ENCODE measurements around the gene CAMTA2.

Gene CAMTA2

DNA sequence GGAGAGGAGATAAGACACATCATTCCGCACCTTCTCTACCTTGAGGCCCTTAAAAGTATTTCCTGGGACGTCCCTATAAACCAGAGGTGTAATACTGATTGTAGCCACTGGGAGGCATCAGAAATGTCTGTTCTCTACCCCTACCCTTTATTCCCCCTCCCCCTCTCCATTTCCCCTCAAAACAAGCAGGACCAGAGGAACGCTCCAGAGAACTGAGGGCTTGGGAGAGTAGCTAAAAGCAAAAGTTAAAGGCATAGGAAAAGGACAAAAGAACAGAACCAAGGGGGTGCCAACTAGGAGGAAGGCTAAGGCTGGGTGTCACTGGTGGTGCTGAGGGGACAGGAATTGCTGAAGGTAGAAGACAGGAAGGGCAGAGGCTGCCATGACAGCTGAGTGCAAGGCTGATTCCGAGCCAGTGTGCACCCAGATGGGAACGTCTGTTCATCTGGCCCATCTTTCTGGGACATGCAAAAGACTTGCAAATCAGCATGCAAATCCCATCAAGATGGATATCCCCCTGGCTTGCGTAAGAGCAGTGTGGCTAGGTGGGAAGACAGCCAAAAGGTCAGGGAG is 6.7 kb downstream of the CAMTA2 start:
- Histone ChIP-seq H3K36me3 (ENCODE audit: control insufficient read depth, insufficient read depth, low read length) (peaks cover 49% of the 10 kb centered on the region), H3K9me3 (ENCODE audit: control insufficient read depth, low read length) (no peaks in the 10 kb centered on the region)
- DNase-seq = peak in 1 of 3 donors; percentile 24

DNA sequence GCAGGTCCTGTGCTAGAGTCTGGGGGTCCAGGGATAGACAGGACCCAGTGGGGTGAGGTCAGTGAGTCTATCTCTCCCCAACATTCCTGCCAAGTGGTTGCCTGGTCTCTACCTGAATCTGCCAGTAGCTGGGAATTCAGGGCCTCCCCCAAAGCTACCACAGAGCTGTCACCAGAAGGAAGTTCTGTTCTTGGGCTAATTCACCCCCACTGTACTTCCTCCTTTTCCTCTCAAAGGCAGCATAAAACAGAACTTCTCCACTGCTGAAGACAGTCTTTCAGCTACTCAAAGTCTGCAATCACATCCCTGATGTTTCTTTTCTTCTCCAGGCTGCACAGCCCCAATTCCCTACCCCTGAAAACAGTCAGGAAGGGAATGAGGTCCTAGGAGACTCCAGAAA is 8.7 kb downstream of the CAMTA2 start:
- no peak overlapping the region for H3K4me3 ChIP-seq (ENCODE audit: insufficient read depth, low read depth, low read length, poor library complexity, severe bottlenecking)
- no peak for DNase-seq
- H3K4me1 ChIP-seq (ENCODE audit: control insufficient read depth, insufficient read depth, low read length, poor library complexity, severe bottlenecking) = no peaks in the 10 kb centered on the region
- peaks cover 60% of the 10 kb centered on the region for H3K36me3 ChIP-seq (ENCODE audit: control insufficient read depth, insufficient read depth, low read length)
- no peak overlapping the region for H3K27ac ChIP-seq (ENCODE audit: insufficient read depth, low read length, poor library complexity, severe bottlenecking)
- H3K9me3 ChIP-seq (ENCODE audit: control insufficient read depth, low read length) = no peaks in the 10 kb centered on the region
- H3K27me3 ChIP-seq (replicated peaks; ENCODE audit: control insufficient read depth, insufficient read depth, low read length, poor library complexity, severe bottlenecking) = no peaks in the 10 kb centered on the region

More for the DNA sequence above, 6.7 kb downstream of the CAMTA2 start:
- no peaks in the 10 kb centered on the region for H3K27me3 ChIP-seq (replicated peaks; ENCODE audit: control insufficient read depth, insufficient read depth, low read length, poor library complexity, severe bottlenecking)
- H3K4me1 ChIP-seq (ENCODE audit: control insufficient read depth, insufficient read depth, low read length, poor library complexity, severe bottlenecking) = peaks cover under 1% of the 10 kb centered on the region
- no peak overlapping the region for H3K4me3 ChIP-seq (ENCODE audit: insufficient read depth, low read depth, low read length, poor library complexity, severe bottlenecking)
- H3K27ac ChIP-seq (ENCODE audit: insufficient read depth, low read length, poor library complexity, severe bottlenecking) = no peak overlapping the region

DNA sequence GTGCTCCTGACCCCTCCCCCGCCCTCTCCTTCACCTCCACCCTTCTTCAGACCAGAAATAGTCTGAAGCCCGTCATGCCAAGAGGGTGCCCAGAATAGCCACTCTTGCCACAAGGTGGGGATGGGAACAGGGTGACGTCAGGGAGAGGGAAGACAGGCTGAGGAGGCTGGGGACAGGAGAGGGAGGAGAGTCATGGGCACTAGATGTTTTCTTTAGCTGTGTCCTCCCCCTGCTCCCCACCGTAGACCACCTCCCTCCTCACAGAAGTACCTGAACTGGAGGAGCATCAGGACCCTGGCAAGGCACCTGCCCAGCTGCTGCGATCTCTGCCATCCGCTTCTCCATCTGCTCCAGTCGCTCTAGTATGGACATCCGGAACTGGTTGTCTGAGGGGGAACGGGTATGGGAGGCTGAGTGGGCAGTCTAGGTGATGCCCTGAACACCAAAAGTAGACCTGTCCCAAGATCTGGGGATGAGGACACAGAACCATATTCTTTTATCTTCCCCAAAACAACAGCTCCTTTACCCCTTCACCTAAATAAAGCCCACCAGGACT is 13.3 kb downstream of the CAMTA2 start:
- Histone ChIP-seq H3K9me3 (ENCODE audit: control insufficient read depth, low read length) (no peaks in the 10 kb centered on the region), H3K4me1 (ENCODE audit: control insufficient read depth, insufficient read depth, low read length, poor library complexity, severe bottlenecking) (peaks cover 11% of the 10 kb centered on the region), H3K27me3 (replicated peaks; ENCODE audit: control insufficient read depth, insufficient read depth, low read length, poor library complexity, severe bottlenecking) (no peaks in the 10 kb centered on the region), H3K27ac (ENCODE audit: insufficient read depth, low read length, poor library complexity, severe bottlenecking) (no peak overlapping the region), H3K4me3 (ENCODE audit: insufficient read depth, low read depth, low read length, poor library complexity, severe bottlenecking) (no peak overlapping the region), H3K36me3 (ENCODE audit: control insufficient read depth, insufficient read depth, low read length) (peaks cover 61% of the 10 kb centered on the region)
- DNase-seq = no peak

DNA sequence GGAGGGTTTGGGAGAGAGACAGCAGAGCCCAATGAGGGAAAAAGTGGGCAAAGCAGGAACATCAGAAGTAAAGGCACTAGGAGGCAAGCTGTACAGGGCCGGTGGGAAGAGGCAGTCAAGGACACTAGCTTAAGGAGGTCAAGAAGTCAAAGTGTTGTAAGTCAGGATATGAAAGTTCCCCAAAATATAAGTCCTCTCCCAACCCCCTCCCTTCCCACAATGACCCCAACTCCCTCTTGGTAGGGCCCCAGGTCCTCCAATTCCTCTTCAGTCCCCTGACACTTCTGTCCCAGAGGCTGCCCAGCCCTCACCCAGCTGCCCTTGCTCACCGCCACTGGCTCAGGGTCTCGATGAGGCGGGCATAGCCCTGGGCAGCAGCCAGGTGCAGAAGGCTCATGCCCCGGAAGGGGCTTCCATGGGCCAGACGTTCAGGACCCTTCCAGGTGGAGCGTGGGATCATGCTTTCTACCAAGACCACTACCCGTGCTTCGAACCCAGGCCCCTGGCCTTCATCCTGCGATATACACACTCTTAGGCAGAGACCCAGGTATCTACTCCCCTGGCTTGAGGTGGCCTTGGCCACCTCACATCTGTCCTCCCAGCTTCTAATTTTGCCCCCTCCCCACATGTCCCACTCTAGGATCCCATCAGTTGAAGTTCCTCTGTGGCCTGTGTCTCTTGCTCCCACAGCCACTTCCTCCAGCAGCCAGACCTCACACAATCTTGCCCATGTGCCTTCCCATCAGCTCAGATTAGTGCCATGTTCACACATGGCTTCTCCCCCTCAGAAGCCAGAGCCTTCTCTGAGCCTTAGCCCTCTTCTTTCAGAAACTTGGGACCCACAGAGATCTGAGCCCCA is 14.0 kb downstream of the CAMTA2 start:
- Histone ChIP-seq H3K27me3 (replicated peaks; ENCODE audit: control insufficient read depth, insufficient read depth, low read length, poor library complexity, severe bottlenecking) (no peaks in the 10 kb centered on the region), H3K27ac (ENCODE audit: insufficient read depth, low read length, poor library complexity, severe bottlenecking) (no peak overlapping the region), H3K4me1 (ENCODE audit: control insufficient read depth, insufficient read depth, low read length, poor library complexity, severe bottlenecking) (peaks cover 18% of the 10 kb centered on the region), H3K9me3 (ENCODE audit: control insufficient read depth, low read length) (no peaks in the 10 kb centered on the region), H3K36me3 (ENCODE audit: control insufficient read depth, insufficient read depth, low read length) (peaks cover 56% of the 10 kb centered on the region), H3K4me3 (ENCODE audit: insufficient read depth, low read depth, low read length, poor library complexity, severe bottlenecking) (no peak overlapping the region)
- no peak for DNase-seq

DNA sequence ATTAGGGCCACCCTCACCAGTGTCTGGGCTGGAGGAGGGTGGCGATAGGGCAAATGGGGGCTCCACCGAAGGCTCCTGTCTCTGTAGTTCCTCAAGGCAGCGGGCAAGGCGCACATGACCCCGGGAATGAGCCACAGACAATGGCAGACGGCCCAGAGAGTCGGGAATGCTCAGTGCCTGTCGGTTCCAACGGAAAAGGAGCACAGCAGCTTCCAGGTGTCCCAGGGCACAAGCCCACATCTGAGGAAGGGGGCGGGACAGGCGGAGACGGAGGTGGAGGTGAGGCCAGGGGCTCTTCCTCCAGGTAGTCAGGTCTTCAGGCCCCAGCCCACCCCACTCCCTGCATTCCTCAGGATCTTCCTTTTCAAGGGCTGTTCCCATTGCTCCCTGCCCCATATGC is 14.7 kb downstream of the CAMTA2 start:
- peaks cover 24% of the 10 kb centered on the region for H3K4me1 ChIP-seq (ENCODE audit: control insufficient read depth, insufficient read depth, low read length, poor library complexity, severe bottlenecking)
- no peak for DNase-seq
- no peak overlapping the region for H3K27ac ChIP-seq (ENCODE audit: insufficient read depth, low read length, poor library complexity, severe bottlenecking)
- H3K27me3 ChIP-seq (replicated peaks; ENCODE audit: control insufficient read depth, insufficient read depth, low read length, poor library complexity, severe bottlenecking) = no peaks in the 10 kb centered on the region
- peaks cover 48% of the 10 kb centered on the region for H3K36me3 ChIP-seq (ENCODE audit: control insufficient read depth, insufficient read depth, low read length)
- H3K4me3 ChIP-seq (ENCODE audit: insufficient read depth, low read depth, low read length, poor library complexity, severe bottlenecking) = no peak overlapping the region
- no peaks in the 10 kb centered on the region for H3K9me3 ChIP-seq (ENCODE audit: control insufficient read depth, low read length)

DNA sequence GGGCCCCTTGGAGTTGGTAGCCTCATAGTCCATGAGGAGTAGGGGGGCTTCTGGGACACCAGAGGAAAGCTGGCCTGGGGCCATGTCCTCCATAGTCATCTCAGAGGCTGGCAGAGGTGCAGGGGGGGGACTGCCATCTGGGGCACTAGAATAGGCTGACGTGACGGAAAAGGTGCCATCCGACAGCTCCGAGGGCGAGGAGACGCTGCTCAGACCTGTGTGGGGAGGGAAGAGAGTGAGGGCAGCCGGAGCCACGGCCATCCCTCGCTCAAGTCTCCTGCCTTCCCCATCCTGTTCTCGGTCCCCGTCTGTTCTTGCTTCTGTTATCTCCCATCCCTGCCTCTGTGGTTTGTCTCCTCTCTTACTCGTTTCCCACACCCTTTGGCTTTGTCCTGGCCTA is 15.2 kb downstream of the CAMTA2 start:
- Histone ChIP-seq H3K4me3 (ENCODE audit: insufficient read depth, low read depth, low read length, poor library complexity, severe bottlenecking) (no peak overlapping the region), H3K4me1 (ENCODE audit: control insufficient read depth, insufficient read depth, low read length, poor library complexity, severe bottlenecking) (peaks cover 24% of the 10 kb centered on the region), H3K9me3 (ENCODE audit: control insufficient read depth, low read length) (no peaks in the 10 kb centered on the region), H3K27ac (ENCODE audit: insufficient read depth, low read length, poor library complexity, severe bottlenecking) (no peak overlapping the region), H3K36me3 (ENCODE audit: control insufficient read depth, insufficient read depth, low read length) (peaks cover 44% of the 10 kb centered on the region), H3K27me3 (replicated peaks; ENCODE audit: control insufficient read depth, insufficient read depth, low read length, poor library complexity, severe bottlenecking) (no peaks in the 10 kb centered on the region)
- DNase-seq = no peak

DNA sequence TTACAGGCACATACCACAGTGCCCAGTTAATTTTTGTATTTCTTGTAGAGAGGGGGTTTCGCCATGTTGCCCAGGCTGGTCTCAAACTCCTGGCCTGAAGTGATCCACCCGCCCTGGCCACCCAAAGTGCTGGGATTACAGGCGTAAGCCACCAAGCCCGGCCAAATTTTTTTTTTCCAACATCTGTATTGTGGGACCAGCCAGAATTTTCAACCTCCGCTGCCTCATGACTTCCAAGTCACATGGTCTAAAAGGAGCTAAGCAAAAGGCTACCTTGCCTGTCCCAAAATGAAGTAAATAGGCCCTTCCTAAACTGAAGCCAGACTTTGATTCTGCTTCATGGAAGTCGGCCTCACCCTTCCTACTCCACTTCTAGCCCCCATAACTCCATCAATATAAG is 15.6 kb downstream of the CAMTA2 start:
- H3K4me1 ChIP-seq (ENCODE audit: control insufficient read depth, insufficient read depth, low read length, poor library complexity, severe bottlenecking) = peaks cover 25% of the 10 kb centered on the region
- H3K27ac ChIP-seq (ENCODE audit: insufficient read depth, low read length, poor library complexity, severe bottlenecking) = no peak overlapping the region
- H3K27me3 ChIP-seq (replicated peaks; ENCODE audit: control insufficient read depth, insufficient read depth, low read length, poor library complexity, severe bottlenecking) = no peaks in the 10 kb centered on the region
- no peak overlapping the region for H3K4me3 ChIP-seq (ENCODE audit: insufficient read depth, low read depth, low read length, poor library complexity, severe bottlenecking)
- H3K9me3 ChIP-seq (ENCODE audit: control insufficient read depth, low read length) = no peaks in the 10 kb centered on the region
- peaks cover 39% of the 10 kb centered on the region for H3K36me3 ChIP-seq (ENCODE audit: control insufficient read depth, insufficient read depth, low read length)
- no peak for DNase-seq

DNA sequence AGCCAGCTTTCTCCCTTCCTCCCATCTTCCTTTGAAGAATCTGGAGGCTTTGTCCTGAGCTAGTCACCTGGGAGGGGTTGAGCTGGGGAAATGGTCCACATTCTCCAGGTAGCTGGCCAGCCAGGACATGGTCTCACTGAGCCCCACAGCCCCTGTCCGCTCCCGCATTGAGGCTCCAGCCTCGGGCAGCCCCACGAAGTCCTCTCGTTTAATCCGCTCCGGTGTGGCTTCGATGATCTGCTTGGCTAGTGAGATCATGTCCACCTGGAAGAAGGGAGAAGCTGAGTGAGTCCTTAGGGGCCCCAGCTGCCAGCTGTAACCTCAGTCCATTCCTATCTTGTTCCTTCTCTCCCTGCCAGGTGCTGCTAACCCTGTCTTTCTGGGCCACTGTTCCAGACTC is 17.2 kb downstream of the CAMTA2 start:
- H3K9me3 ChIP-seq (ENCODE audit: control insufficient read depth, low read length) = no peaks in the 10 kb centered on the region
- DNase-seq = no peak
- no peaks in the 10 kb centered on the region for H3K27me3 ChIP-seq (replicated peaks; ENCODE audit: control insufficient read depth, insufficient read depth, low read length, poor library complexity, severe bottlenecking)
- H3K4me3 ChIP-seq (ENCODE audit: insufficient read depth, low read depth, low read length, poor library complexity, severe bottlenecking) = no peak overlapping the region
- peaks cover 28% of the 10 kb centered on the region for H3K4me1 ChIP-seq (ENCODE audit: control insufficient read depth, insufficient read depth, low read length, poor library complexity, severe bottlenecking)
- H3K27ac ChIP-seq (ENCODE audit: insufficient read depth, low read length, poor library complexity, severe bottlenecking) = peak overlapping the region; percentile 34
- peaks cover 30% of the 10 kb centered on the region for H3K36me3 ChIP-seq (ENCODE audit: control insufficient read depth, insufficient read depth, low read length)

DNA sequence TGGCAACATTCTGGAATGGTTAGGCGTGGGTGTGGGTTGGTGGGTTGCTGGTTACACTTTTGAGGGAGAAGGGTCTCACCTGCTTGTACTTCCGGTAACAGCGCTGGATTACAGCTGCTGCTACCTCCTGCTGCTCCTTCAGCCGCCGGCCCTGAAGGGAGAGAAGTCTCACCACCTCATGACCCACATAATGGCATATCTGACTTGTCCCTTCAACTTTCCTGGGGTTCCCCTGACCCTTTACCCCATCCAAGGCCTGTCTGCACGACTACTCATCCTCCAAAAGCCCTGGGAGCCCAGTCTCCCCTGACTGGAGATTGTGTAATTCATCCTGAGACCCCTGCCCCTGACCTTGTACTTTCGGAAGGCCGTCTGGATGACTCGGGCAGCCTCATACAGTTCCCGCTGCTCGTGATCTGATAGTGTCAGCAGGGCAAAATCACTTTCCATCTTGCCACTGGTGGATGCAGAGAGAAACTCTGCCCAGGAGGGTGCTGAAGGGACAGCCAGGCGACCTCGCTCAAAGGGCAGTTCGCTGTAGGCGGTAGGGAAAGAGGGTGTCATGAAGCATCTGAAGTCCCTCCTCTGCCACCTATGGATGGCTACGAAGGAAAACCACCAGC is 17.8 kb downstream of the CAMTA2 start:
- H3K27ac ChIP-seq (ENCODE audit: insufficient read depth, low read length, poor library complexity, severe bottlenecking) = peak overlapping the region; percentile 89
- H3K4me3 ChIP-seq (ENCODE audit: insufficient read depth, low read depth, low read length, poor library complexity, severe bottlenecking) = no peak overlapping the region
- H3K4me1 ChIP-seq (ENCODE audit: control insufficient read depth, insufficient read depth, low read length, poor library complexity, severe bottlenecking) = peaks cover 28% of the 10 kb centered on the region
- no peaks in the 10 kb centered on the region for H3K27me3 ChIP-seq (replicated peaks; ENCODE audit: control insufficient read depth, insufficient read depth, low read length, poor library complexity, severe bottlenecking)
- no peaks in the 10 kb centered on the region for H3K9me3 ChIP-seq (ENCODE audit: control insufficient read depth, low read length)
- peak in 1 of 3 donors; percentile 29 for DNase-seq
- H3K36me3 ChIP-seq (ENCODE audit: control insufficient read depth, insufficient read depth, low read length) = peaks cover 30% of the 10 kb centered on the region

Data from effector memory CD4-positive, alpha-beta T cell (primary cell).